ENCODE results near the gene AKR7A3.

DNA sequence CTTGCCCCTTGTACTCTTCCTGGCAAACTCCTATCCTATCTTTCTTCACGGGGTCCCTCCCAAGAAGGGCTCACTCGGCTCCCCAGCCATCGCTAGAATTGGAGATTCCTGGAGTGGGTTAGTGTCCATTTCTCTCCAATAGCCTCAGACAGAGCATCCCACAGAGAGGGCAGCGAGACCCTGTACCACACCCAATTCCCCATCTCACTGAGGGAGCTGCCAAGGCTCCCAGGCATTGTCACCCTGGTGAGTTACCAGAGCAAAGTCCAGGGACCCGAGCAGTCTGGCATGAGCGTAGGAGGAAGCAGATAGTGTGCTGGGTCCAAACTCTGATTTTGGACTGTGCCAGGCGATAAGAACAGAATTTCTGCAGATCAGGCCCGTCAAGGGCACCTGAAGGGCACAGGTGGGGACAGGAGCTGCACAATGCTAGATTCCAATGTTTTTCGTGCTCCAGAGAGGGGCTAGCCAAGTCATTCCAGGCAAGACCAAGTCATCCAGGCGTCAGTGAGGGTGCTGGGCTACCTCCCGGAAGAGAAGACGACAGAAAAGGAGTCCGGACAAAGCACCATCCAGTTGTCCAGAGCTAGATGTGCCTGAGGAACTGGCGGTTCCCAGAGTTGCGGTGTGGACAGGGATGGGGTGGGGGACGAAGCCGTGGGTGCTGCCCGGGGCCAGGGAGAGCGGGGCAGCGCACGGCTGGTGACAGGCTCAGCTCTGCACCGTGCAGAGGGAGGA is 15.3 kb downstream of the AKR7A3 start:
- TF ChIP-seq YY1 (IDR thresholded peaks at IDR 0.05; ENCODE audit: low read depth): no peak
- no peak for TF ChIP-seq CTCF (IDR thresholded peaks at IDR 0.05)
- no peak for TF ChIP-seq EP300 (IDR thresholded peaks at IDR 0.05; ENCODE audit: borderline replicate concordance in 1 of 2, low read depth in 1 of 2, low read length in 1 of 2)
- TF ChIP-seq POLR2AphosphoS5 (IDR thresholded peaks at IDR 0.05; ENCODE audit: low read depth, low read length): no peak
- no peak for TF ChIP-seq JUND (IDR thresholded peaks at IDR 0.05)
